ENCODE measurements around the gene RGS14.

DNA sequence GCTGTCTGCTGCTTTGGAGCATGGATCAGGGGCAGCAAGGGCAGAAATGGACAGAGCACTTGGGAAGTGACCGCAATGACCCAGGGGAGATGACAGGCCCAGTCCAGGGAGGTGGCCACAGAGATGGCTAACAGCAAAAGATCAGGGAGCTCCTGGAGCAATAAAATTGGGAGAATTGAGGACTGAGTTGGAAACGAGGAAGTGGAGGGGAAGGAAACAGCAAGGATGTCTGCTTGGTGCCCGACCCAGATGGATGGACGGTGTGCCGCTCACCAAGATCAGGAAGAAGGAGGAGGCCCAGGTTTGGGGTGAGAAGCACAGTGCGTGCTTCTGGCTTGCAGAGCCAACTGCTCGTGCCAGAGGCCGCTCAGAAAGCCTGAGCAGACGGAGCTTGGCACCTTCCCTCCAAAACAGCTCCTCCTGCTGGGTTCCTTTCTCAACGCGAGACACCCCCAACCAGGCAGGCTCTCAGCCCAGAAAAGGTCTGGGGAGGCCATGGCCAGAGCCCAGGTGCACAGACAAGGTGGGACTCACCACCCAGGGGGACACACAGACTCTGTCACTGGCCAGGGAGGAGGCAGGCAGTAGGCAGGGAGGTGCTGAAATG is 24.8 kb downstream of the RGS14 start:
- TF ChIP-seq CTCF (IDR thresholded peaks at IDR 0.05): no peak
- no peak for TF ChIP-seq POLR2A (IDR thresholded peaks at IDR 0.05)
- TF ChIP-seq EP300 (IDR thresholded peaks at IDR 0.05): no peak
